Measurements from ENCODE around the gene WDR1. TPM values are rescaled to one million over a fixed set of nuclear protein-coding genes. Genes with fewer than 3 reads are reported as not detected.

Gene WDR1
- total and polyA plus RNA-seq, 2 of the 13 experiments (the other 11 are each of a cell fraction or from before 2014, with no cell fraction given): 106 to 198 TPM

DNA sequence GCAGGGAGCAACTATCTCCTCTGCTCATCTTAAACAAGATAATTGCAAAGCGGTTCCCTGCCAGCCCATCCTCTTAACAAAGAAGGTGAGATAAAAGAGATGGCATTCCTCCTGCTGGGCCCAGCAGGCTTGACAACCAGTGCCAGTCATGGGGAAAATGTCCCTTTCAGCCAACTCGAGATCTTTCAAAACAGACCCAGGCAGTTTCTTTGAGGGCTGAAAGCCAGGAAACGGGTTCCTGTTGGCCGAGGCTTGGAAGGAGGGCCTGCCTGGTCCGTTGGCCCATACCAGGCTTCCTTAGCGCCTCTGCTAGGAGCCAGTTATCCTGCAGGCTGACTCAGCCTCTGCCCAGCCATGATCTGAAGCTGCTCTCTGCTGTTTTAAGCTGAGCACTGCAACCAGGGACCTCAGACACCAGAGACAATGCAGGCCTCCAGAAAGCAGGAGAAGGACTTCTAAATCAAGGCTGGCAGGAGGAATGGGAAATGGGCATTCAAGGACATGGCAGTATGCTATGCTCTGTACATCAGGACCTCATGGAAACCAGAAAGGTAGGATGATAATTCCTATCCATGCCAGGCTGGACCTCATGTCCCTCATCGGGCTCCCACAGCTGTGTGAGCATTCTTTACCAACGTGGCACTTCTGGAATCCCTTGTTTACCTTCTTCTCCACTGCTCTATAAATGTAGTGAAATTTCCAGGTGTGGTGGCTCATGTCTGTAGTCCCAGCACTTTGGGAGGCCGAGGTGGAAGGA, 52.9 kb downstream of the WDR1 start (continued):
- TF ChIP-seq, protein P1, sequence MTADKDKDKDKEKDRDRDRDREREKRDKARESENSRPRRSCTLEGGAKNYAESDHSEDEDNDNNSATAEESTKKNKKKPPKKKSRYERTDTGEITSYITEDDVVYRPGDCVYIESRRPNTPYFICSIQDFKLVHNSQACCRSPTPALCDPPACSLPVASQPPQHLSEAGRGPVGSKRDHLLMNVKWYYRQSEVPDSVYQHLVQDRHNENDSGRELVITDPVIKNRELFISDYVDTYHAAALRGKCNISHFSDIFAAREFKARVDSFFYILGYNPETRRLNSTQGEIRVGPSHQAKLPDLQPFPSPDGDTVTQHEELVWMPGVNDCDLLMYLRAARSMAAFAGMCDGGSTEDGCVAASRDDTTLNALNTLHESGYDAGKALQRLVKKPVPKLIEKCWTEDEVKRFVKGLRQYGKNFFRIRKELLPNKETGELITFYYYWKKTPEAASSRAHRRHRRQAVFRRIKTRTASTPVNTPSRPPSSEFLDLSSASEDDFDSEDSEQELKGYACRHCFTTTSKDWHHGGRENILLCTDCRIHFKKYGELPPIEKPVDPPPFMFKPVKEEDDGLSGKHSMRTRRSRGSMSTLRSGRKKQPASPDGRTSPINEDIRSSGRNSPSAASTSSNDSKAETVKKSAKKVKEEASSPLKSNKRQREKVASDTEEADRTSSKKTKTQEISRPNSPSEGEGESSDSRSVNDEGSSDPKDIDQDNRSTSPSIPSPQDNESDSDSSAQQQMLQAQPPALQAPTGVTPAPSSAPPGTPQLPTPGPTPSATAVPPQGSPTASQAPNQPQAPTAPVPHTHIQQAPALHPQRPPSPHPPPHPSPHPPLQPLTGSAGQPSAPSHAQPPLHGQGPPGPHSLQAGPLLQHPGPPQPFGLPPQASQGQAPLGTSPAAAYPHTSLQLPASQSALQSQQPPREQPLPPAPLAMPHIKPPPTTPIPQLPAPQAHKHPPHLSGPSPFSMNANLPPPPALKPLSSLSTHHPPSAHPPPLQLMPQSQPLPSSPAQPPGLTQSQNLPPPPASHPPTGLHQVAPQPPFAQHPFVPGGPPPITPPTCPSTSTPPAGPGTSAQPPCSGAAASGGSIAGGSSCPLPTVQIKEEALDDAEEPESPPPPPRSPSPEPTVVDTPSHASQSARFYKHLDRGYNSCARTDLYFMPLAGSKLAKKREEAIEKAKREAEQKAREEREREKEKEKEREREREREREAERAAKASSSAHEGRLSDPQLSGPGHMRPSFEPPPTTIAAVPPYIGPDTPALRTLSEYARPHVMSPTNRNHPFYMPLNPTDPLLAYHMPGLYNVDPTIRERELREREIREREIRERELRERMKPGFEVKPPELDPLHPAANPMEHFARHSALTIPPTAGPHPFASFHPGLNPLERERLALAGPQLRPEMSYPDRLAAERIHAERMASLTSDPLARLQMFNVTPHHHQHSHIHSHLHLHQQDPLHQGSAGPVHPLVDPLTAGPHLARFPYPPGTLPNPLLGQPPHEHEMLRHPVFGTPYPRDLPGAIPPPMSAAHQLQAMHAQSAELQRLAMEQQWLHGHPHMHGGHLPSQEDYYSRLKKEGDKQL (CRISPR knock-in tag; IDR thresholded peaks at IDR 0.05; ENCODE audit: low read depth): no peak
- TF ChIP-seq ATRX (CRISPR knock-in tag; IDR thresholded peaks at IDR 0.05; ENCODE audit: borderline replicate concordance) (no peak), MXI1 (IDR thresholded peaks at IDR 0.05; ENCODE audit: borderline replicate concordance, low read depth, low read length) (no peak), ZNF543 (CRISPR knock-in tag; IDR thresholded peaks at IDR 0.05) (no peak), ZNF180 (CRISPR knock-in tag; IDR thresholded peaks at IDR 0.05; ENCODE audit: borderline replicate concordance, low read depth) (no peak), FOXA3 (CRISPR knock-in tag; IDR thresholded peaks at IDR 0.05) (0 out of 2 replicates have a peak, but pooled peaks have one; percentile 30), FOXP1 (IDR thresholded peaks at IDR 0.05) (no peak), FOXP1 (CRISPR knock-in tag; IDR thresholded peaks at IDR 0.05) (no peak), ZMYM4 (CRISPR knock-in tag; IDR thresholded peaks at IDR 0.05) (no peak), PPARG (CRISPR knock-in tag; conservative IDR thresholded peaks at IDR 0.05) (no peak), JARID2 (CRISPR knock-in tag; IDR thresholded peaks at IDR 0.05; ENCODE audit: insufficient replicate concordance) (no peak), KLF6 (CRISPR knock-in tag; IDR thresholded peaks at IDR 0.05) (no peak)
- TF ChIP-seq, protein P2, sequence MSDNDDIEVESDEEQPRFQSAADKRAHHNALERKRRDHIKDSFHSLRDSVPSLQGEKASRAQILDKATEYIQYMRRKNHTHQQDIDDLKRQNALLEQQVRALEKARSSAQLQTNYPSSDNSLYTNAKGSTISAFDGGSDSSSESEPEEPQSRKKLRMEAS (IDR thresholded peaks at IDR 0.05): peak; percentile 26; the same call in 1 of the 2 replicates
- TF ChIP-seq, protein P3, sequence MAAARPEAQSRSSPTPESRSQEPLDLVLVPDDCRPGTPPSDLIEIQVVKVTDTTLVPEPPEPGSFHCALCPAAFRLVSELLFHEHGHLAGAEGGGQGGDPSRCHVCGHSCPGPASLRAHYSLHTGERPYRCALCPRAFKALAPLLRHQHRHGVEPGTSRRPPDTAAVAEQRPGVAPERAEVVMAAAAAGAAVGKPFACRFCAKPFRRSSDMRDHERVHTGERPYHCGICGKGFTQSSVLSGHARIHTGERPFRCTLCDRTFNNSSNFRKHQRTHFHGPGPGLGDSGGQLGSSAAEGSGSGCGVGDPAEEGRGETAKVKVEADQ (CRISPR knock-in tag; IDR thresholded peaks at IDR 0.05; ENCODE audit: borderline replicate concordance): no peak
- TF ChIP-seq, protein P4, sequence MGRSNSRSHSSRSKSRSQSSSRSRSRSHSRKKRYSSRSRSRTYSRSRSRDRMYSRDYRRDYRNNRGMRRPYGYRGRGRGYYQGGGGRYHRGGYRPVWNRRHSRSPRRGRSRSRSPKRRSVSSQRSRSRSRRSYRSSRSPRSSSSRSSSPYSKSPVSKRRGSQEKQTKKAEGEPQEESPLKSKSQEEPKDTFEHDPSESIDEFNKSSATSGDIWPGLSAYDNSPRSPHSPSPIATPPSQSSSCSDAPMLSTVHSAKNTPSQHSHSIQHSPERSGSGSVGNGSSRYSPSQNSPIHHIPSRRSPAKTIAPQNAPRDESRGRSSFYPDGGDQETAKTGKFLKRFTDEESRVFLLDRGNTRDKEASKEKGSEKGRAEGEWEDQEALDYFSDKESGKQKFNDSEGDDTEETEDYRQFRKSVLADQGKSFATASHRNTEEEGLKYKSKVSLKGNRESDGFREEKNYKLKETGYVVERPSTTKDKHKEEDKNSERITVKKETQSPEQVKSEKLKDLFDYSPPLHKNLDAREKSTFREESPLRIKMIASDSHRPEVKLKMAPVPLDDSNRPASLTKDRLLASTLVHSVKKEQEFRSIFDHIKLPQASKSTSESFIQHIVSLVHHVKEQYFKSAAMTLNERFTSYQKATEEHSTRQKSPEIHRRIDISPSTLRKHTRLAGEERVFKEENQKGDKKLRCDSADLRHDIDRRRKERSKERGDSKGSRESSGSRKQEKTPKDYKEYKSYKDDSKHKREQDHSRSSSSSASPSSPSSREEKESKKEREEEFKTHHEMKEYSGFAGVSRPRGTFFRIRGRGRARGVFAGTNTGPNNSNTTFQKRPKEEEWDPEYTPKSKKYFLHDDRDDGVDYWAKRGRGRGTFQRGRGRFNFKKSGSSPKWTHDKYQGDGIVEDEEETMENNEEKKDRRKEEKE (IDR thresholded peaks at IDR 0.05): no peak
- TF ChIP-seq, protein P5, sequence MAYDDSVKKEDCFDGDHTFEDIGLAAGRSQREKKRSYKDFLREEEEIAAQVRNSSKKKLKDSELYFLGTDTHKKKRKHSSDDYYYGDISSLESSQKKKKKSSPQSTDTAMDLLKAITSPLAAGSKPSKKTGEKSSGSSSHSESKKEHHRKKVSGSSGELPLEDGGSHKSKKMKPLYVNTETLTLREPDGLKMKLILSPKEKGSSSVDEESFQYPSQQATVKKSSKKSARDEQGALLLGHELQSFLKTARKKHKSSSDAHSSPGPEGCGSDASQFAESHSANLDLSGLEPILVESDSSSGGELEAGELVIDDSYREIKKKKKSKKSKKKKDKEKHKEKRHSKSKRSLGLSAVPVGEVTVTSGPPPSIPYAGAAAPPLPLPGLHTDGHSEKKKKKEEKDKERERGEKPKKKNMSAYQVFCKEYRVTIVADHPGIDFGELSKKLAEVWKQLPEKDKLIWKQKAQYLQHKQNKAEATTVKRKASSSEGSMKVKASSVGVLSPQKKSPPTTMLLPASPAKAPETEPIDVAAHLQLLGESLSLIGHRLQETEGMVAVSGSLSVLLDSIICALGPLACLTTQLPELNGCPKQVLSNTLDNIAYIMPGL (CRISPR knock-in tag; IDR thresholded peaks at IDR 0.05; ENCODE audit: borderline replicate concordance in 1 of 2, low read depth in 1 of 2): no peak
- TF ChIP-seq, protein P6, sequence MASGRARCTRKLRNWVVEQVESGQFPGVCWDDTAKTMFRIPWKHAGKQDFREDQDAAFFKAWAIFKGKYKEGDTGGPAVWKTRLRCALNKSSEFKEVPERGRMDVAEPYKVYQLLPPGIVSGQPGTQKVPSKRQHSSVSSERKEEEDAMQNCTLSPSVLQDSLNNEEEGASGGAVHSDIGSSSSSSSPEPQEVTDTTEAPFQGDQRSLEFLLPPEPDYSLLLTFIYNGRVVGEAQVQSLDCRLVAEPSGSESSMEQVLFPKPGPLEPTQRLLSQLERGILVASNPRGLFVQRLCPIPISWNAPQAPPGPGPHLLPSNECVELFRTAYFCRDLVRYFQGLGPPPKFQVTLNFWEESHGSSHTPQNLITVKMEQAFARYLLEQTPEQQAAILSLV (CRISPR knock-in tag; IDR thresholded peaks at IDR 0.05; ENCODE audit: borderline replicate concordance): 0 out of 2 replicates have a peak, but pooled peaks have one; percentile 23
